Fibroblast of skin of left biceps (primary cell): ENCODE data around the gene DUSP5.
"Not testable (repeated sequence)": the region's sequence is repeated elsewhere in the genome, so short reads cannot be mapped to it uniquely, and the experiment has no call there.

Experiments used
- DNase-seq, 2 experiments: peaks; one replicate each; pipeline ENCODE4 v3.0.0-alpha.2; 2013; ENCODE audit warnings: low read depth in 2 of 2

The DUSP5 gene

GRCh38 chr10:110516815-110517492, 19.2 kb downstream of the DUSP5 start:
- no peak for DNase-seq

DNA sequence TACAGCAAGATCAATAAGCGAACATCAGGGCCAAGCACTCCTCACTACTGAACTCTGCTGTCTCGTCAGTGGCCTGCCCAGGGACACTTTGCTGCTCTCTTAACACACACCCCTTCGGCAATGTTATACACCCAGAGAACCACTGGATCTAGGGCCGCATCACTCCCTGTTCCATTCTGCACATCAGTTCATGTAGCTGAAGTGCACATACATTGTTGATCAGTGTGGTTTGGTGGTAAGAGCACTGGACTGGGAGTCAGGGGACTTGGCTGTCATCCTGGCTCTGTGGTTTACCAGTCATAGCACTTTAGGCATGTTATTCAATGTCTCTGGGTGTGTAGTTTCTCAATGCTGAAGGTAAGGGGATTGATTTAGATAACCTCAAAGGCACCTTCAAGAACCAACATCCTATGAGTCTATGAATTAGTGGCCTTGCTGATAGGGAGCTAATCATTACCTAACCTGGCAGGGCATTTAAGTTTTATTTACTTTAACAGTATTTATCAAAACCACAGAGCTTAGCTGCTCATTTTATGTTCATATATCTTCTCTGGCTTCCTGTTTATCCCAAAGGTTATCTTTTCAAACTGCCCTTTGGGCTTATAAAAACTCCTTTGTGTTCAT, 24.8 kb downstream of the DUSP5 start:
- no peak for DNase-seq

- no peak for DNase-seq
Measured at GRCh38 chr10:110523736-110524135, 26.0 kb downstream of the DUSP5 start.

DNA sequence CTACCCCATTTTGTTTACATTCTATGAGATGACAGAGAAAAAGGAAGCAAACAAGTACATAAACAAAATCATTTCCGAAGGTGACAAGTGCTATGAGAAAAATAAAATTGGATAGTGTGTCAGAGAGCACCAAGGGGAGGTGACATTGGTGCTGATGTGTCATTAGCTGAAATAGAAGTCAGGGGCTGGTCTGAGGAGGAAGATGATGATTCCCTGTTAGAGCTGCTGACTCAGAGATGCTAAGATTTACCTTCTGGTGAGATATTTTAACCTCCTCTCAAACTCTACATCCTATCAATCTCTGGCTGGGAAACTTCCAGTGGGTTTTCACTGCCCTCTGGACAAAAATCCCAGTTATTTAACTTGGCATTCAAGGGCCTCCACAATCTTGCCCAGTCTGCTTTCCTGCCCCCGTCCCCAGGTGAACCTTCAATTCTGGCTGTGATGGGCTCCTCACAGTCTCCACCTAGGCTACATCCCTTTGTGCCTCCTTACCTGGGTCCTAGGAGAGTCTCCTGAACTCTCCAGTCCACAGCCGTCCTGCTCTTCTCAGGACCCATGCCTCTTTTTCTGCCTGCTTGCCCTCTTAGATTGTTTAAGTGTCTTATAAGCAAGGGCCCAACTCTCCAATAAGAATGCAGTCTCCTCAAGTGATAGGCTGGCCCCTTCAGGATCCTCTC, 26.6 kb downstream of the DUSP5 start:
- DNase-seq = no peak

DNA sequence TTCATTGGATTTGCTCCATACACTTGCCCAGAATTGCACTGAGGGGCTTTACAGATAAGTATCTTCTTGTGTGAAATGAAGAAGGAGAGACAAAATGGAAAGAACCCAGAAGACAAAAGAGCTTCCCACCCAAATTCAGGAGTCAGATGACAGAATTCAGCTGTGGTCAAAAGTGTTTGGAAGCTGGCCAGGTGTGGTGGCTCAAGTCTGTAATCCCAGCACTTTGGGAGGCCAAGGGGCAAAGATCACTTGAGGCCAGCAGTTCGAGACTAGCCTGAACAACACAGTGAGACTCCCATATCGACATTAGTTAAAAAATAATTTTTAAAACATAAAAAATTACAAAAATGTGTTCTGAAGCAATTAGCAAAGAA, 27.1 kb downstream of the DUSP5 start:
- DNase-seq = no peak

GRCh38 chr10:110525349-110526260, 27.9 kb downstream of the DUSP5 start:
- no peak for DNase-seq

DNA sequence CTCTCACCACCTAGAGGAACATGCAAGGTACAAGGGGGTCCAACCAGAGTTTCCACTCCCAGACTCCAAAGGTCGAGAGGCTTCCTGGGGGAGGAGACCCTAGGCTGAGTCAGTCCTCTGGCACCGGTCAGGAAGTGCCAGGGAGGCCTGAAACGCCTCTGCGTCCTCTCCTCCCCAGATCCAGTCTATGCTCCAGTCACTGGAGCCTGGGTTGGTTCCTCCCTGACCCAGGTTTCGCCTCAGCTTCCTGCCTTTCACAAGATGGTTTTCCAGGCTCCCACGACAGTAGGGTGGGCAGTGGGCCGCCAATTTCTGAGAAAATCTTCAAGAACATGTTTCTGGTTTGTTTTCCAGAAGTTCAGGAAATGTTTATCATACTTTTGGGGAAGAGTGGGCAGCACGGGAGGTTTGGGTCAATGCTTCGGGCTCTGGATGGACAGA, 30.0 kb downstream of the DUSP5 start:
- no peak for DNase-seq

DNA sequence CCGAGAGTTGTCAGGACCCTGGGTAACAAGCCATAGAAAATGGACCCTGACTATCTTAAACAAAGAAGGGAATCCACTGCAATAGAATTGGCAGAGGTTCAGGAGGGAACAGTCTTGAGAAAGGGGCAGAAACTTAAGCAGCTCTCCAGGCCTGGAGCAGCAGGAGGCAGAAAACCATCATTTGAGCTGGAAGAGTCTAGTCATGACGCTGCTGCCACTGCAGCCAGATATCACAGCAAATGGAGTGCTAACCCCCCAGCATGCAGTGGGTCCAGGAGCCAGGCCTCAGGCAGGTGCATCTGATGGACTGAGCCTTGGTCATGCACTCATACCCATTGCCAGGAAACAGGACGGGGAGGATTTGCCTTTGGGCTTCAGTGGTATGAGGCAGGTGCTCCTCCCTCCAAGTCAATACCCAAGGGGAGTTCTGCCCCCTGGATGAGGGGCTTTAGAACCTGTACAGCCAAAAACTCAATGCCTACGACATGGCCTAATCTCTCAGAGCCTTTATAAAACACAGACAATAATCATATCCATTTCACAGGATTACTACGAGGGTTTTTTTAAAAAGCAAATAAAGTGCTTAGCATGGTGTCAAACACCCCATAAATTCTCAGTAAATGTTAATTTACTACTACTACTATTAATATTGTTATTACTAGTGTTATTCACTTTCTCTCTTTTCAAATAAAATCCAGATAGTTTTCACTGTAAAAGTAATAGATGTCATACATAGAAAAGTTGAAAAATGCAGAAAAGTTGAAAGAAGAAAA, 30.7 kb downstream of the DUSP5 start:
- no peak for DNase-seq

- not testable (repeated sequence) for DNase-seq
Measured at GRCh38 chr10:110528997-110529524, 31.4 kb downstream of the DUSP5 start.

DNA sequence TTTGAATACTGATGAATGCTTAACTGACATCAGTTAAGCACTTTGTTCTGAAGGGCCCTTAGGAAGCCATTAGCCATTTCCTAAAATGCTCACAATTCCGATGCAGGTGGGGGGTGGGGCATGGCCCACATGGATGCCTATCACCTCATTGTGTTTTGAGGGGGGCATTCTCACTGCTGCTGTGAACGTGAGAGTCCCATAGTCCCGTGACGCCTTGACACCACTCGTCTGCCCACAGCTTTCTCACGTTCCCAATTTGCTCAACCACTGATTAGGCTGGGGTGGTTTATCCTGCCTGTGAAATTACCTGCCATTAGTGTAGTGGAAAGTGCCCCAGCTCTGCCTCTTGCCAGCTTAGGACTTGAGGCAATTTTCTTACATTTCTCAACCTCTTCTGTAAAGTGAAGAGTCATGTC, 31.9 kb downstream of the DUSP5 start:
- DNase-seq = no peak

GRCh38 chr10:110530131-110530831, 32.6 kb downstream of the DUSP5 start:
- no peak for DNase-seq

GRCh38 chr10:110531687-110532086, 34.0 kb downstream of the DUSP5 start:
- no peak for DNase-seq

- not testable (repeated sequence) for DNase-seq
Measured at GRCh38 chr10:110532628-110533027, 34.9 kb downstream of the DUSP5 start.

GRCh38 chr10:110533149-110533548, 35.4 kb downstream of the DUSP5 start:
- DNase-seq = no peak

DNA sequence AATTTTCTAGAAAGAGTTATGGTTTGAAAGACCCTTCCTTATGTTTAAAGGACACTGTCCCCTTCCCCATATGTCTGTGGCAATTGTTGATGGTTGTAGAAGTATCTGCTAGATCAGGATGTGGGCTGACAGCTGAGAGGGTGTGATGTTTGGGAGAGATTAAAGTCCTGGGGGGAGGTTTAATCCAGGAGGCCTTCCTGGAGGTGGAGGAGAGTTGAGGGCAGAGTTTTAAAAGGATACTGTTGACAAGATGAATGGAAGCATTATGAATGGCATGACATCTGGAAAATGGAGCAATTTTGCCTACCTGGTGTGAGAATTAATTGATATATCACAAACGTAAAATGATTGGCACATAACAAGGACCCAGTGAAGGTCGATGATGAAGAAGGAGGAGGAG, 36.9 kb downstream of the DUSP5 start:
- DNase-seq = no peak

DNA sequence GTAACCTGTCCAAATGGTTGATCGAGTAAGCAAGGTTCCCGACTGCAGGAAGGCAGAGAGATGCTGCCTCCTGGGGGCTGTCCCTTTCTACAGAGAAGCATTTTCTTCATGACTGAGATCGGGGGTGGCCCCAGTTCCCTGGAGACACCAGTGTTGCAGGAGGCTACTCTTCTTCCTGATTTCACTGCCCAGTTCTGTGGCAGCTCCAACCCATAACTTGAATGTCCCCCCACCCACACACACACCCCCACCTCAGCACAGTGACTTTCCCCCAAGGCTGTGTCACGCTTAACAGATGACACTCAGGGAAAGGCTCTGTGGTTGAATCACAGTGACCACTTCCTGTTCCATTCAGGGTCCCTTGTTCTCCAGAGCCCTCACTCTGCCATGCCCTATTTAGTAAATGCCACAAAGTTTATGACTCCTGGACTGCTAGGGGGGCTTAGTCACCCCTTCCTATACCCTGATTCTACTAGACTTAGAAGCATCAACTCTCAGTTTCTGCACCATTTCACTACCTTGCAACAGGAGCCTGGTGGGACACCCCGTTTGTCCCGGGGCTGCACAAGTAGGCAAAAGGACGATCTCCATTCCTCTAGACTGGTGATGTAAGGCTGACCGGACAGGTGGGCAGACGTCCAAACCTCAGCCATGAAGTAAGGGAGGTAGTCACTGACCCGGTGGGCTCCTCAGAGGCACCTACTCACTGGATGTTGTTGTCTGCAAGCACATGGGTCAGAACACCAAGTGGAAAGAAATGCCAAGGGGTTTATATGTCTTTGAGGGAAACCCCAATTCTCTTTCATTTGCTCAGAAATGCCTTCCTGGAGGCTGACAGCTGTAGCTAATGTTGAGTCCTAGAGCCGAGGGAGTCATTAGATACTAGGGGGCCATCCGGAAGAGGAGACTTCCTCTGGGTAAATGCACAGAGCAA, 38.5 kb downstream of the DUSP5 start:
- no peak for DNase-seq

GRCh38 chr10:110539091-110539490, 41.4 kb downstream of the DUSP5 start:
- no peak for DNase-seq

GRCh38 chr10:110540031-110540430, 42.3 kb downstream of the DUSP5 start:
- DNase-seq = no peak

DNA sequence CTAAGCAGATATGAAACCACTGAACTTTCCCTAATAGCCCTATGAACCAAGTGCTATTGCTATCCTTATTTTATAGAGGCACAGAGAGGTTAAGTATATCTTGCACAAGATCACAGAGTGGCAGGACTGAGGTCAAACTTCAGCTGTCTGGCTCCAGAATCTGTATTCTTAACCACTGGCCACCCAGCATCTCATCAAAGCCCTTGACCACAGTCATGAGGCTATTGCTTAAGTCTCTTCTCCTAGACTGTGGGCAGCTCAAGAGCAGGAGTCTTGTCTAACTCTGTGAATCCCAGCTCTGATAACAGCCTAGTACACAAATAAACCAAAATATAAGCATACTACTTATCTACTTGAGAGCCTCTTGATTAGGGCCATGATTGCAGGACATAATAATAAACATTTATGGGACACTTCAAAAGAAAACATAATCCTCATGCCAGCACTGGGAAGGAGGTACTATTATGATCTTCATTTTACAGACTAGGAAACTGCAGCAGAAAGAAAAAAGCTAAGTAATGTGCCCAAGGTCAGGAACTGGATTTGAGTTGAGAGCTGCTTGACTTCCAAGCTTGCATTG, 47.3 kb downstream of the DUSP5 start:
- no peak for DNase-seq
